Muscle layer of duodenum (tissue), 2 donors: ENCODE measurements around the gene PCK1.

Source experiments
- H3K27ac ChIP-seq: one replicate; pipeline ENCODE4 v1.7.0; 2013; ENCODE audit warnings: mild to moderate bottlenecking, low read length
- H3K27me3 ChIP-seq: one replicate; pipeline ENCODE4 v1.7.0; 2013; ENCODE audit warnings: low read depth, mild to moderate bottlenecking, control low read depth, low read length
- H3K36me3 ChIP-seq, 2 donors: one replicate each; pipeline ENCODE4 v1.7.0; 2013; ENCODE audit warnings: low read length in 2 of 2, control low read depth in 1 of 2, mild to moderate bottlenecking in 1 of 2; ENCODE audit not compliant: insufficient read depth in 2 of 2, control insufficient read depth in 1 of 2
- H3K4me1 ChIP-seq, 2 donors: one replicate each; pipeline ENCODE4 v1.7.0; 2013; ENCODE audit warnings: low read length in 2 of 2, mild to moderate bottlenecking in 2 of 2, control low read depth in 1 of 2, moderate library complexity in 1 of 2; ENCODE audit not compliant: insufficient read depth in 2 of 2, control insufficient read depth in 1 of 2
- H3K4me3 ChIP-seq, 2 donors: one replicate each; pipeline ENCODE4 v1.7.0; 2013; ENCODE audit warnings: low read length in 2 of 2, low read depth in 1 of 2, mild to moderate bottlenecking in 1 of 2
- H3K9me3 ChIP-seq, 2 donors: one replicate each; pipeline ENCODE4 v1.7.0; 2013; ENCODE audit warnings: low read length in 2 of 2, control low read depth in 1 of 2, mild to moderate bottlenecking in 1 of 2; ENCODE audit not compliant: control insufficient read depth in 1 of 2
- donor health status: healthy.

The PCK1 gene

DNA sequence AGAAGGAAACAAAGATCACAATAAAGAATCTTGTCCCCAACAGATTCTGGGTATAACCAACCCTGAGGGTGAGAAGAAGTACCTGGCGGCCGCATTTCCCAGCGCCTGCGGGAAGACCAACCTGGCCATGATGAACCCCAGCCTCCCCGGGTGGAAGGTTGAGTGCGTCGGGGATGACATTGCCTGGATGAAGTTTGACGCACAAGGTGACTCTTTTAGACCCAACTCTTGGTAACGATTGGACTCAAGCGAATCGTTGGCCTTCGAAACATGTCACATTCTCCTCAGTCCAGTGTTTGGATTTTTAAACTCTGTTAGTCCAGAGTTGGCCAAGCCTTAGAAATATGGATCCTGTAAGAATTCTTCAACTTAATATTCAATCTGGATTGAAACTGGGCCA is 2.6 kb downstream of the PCK1 start:
- Histone ChIP-seq H3K9me3 (no peaks in the 10 kb centered on the region), H3K27me3 (no peaks in the 10 kb centered on the region), H3K4me3 (no peak overlapping the region), H3K36me3 (no peaks in the 10 kb centered on the region), H3K27ac (no peak overlapping the region), H3K4me1 (no peaks in the 10 kb centered on the region)

DNA sequence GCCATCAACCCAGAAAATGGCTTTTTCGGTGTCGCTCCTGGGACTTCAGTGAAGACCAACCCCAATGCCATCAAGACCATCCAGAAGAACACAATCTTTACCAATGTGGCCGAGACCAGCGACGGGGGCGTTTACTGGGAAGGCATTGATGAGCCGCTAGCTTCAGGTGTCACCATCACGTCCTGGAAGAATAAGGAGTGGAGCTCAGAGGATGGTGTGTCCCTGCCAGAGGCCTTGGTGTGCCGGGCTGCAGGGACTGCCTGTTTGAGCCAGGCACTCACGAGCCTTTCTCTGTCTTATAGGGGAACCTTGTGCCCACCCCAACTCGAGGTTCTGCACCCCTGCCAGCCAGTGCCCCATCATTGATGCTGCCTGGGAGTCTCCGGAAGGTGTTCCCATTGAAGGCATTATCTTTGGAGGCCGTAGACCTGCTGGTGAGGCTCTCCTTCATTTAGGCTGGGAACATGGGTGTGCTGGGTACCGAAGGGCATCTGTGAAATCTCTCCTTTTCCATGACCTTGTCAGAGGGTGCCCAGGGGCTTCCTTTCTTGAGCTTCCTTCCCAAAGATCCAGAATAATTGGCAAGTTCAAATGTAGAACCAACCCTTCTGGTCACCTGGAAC is 3.4 kb downstream of the PCK1 start:
- H3K4me3 ChIP-seq = no peak overlapping the region
- H3K4me1 ChIP-seq = no peaks in the 10 kb centered on the region
- H3K9me3 ChIP-seq = no peaks in the 10 kb centered on the region
- no peaks in the 10 kb centered on the region for H3K36me3 ChIP-seq
- H3K27me3 ChIP-seq = no peaks in the 10 kb centered on the region
- no peak overlapping the region for H3K27ac ChIP-seq

DNA sequence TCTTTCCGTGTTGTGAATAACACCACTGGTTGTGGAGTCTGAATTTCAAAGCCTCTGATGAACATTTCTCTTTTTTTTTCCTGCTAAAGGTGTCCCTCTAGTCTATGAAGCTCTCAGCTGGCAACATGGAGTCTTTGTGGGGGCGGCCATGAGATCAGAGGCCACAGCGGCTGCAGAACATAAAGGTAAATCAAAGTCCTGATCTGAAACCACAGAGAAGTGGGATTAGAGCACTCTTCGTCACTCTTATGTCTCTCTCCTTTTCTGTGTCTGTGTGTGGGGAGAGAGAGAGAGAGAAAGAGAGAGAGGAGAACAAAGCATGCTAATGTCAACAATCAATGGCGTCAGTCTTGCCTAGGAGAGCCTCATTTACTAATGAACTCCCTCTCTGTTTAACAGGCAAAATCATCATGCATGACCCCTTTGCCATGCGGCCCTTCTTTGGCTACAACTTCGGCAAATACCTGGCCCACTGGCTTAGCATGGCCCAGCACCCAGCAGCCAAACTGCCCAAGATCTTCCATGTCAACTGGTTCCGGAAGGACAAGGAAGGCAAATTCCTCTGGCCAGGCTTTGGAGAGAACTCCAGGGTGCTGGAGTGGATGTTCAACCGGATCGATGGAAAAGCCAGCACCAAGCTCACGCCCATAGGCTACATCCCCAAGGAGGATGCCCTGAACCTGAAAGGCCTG is 4.2 kb downstream of the PCK1 start:
- no peak overlapping the region for H3K4me3 ChIP-seq
- H3K9me3 ChIP-seq = no peaks in the 10 kb centered on the region
- no peaks in the 10 kb centered on the region for H3K27me3 ChIP-seq
- no peak overlapping the region for H3K27ac ChIP-seq
- H3K36me3 ChIP-seq = no peaks in the 10 kb centered on the region
- no peaks in the 10 kb centered on the region for H3K4me1 ChIP-seq

DNA sequence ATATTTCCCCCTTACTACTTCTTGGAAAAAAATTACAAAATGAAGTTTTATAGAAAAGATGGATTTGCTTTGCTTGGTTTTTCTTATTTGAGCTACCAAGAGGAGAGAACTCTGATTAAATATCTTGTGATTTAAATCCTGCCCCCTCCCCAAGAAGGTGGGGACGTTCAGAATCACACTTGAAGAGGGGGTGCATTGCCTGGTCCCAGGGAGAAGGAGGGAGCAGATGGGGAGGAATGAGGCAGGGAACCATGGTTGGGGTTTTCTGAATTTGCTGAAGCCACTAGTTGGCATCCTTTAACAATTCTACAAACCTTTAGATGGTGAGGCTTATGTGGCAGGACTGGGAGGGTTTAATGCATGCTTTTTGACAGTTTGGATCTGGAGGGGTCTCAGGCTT is 5.5 kb downstream of the PCK1 start:
- Histone ChIP-seq H3K4me1 (no peaks in the 10 kb centered on the region), H3K36me3 (no peaks in the 10 kb centered on the region), H3K9me3 (no peaks in the 10 kb centered on the region), H3K27ac (no peak overlapping the region), H3K27me3 (no peaks in the 10 kb centered on the region), H3K4me3 (no peak overlapping the region)

DNA sequence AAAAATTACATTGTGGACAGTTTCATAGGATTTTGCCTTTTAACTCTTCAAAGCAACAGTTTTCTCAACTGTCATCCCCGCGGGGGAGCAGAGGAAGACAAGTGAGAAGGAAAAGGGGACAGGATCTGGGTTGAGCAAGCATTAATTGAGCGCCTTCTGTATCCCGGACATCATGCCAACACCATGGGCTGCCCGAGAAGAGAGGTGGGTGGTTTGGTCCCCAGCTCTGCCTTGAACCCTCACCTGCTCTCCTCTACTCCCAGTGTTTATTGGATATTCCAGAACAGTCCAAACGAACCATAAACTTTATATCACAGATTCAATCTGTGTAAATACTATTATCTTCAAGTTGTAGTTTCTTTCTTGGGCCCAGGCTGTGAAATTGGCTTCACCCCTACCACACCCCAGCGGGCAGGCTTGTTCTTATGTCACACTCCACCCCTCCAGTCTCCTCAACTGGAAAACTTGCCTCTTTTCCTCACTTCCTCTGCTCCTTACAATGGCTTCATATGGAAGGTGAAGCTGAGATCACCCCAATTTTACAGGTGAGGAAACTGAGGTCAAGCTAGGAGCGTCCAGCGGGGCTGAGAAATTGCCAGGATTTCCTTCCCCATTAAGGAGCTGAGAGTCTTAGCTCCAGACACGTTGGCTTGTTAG is 6.0 kb downstream of the PCK1 start:
- Histone ChIP-seq H3K9me3 (no peaks in the 10 kb centered on the region), H3K4me1 (no peaks in the 10 kb centered on the region), H3K36me3 (no peaks in the 10 kb centered on the region), H3K4me3 (no peak overlapping the region), H3K27me3 (no peaks in the 10 kb centered on the region), H3K27ac (no peak overlapping the region)

DNA sequence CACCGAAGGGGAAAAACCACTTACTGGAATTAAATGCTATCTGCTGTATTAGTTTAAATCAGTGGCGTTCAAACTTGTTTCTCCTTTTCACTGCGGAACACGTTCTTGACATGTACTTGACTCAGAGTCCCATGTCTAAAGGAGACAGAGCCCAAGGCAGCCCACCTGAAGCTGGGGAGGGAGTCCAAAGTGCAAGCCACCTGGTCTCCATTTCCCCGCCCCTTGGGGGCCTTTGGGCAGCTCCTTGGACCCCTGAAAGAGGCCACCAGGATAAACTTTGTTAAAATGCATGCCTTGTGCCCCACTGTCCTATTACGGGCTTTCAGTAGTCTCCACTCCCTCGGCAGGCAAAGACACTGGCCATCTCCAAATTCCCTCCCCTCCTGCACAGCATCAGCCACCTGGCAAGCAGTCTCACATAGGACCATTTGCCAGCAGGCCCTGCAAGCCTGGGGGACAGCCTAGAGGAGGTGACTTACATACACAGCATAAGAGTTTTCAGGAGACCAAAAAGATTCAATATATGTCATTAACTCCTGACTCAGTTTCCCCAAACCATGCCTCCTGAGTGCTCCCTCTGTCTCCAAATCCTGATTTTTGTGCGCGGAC is 6.7 kb downstream of the PCK1 start:
- H3K4me1 ChIP-seq = no peaks in the 10 kb centered on the region

DNA sequence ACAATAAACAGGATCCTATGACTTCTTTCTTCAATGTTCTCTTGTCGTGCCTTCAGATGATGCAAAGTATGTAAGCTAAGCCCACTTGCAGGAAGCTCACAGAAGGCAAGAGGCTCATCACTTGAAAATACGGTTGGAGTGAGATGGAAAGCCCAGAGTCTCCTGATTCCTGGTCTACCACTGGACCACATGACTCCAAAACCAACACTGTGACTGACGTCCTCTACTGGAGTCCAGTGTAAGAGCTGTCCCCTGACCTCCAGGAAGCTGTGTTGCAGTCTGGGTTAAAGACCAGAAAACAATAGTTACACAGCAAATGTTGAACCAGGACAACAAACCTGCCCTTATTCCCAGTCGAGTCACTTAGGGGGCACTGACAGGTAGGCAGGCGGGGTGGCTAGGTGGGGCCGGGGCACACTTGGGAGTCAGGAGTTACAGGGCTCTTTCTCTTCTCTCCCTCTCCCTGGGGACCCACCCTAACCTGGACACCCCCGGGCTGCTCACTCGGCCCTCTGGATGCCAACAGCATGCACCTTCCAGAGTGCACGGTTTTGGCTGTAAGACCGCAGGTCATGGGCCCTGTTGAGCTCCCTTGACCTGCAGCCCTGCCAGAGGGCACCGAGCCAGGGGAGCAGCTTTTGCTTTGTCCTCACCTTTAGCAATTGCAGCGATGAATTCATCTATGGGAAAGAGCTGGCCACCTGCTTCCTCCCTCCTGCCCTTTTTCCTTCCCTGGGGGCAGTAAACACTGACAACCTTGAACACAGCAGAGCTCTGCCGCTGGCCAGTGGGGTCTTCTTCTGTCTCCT is 7.4 kb downstream of the PCK1 start:
- no peaks in the 10 kb centered on the region for H3K4me1 ChIP-seq
- H3K4me3 ChIP-seq = no peak overlapping the region
- no peaks in the 10 kb centered on the region for H3K27me3 ChIP-seq
- no peaks in the 10 kb centered on the region for H3K36me3 ChIP-seq
- H3K27ac ChIP-seq = no peak overlapping the region
- H3K9me3 ChIP-seq = no peaks in the 10 kb centered on the region

More for the DNA sequence above, 6.7 kb downstream of the PCK1 start:
- no peak overlapping the region for H3K27ac ChIP-seq
- no peaks in the 10 kb centered on the region for H3K9me3 ChIP-seq
- no peak overlapping the region for H3K4me3 ChIP-seq
- H3K27me3 ChIP-seq = no peaks in the 10 kb centered on the region
- no peaks in the 10 kb centered on the region for H3K36me3 ChIP-seq

DNA sequence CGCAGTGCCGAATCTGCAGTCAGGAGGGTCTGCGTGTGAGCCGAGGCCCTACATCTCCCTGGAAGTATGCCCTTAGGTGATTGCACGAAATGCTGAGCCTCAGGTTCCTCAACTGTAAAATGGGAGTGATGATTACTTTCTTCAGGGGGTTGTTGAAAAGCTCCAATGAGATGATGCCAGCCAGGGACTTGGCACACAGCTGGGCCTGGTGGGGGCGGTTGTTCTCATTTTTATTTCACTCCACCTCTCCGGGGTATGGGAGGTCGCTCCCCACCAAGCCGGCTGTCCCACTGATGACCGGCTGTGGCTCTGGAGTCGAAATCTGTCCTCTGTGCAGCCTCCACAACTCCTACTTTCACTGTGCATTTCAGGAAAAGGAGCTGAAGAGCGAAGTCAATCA is 8.1 kb downstream of the PCK1 start:
- H3K9me3 ChIP-seq = no peaks in the 10 kb centered on the region
- H3K36me3 ChIP-seq = no peaks in the 10 kb centered on the region
- H3K4me3 ChIP-seq = no peak overlapping the region
- no peaks in the 10 kb centered on the region for H3K27me3 ChIP-seq
- no peak overlapping the region for H3K27ac ChIP-seq
- no peaks in the 10 kb centered on the region for H3K4me1 ChIP-seq

DNA sequence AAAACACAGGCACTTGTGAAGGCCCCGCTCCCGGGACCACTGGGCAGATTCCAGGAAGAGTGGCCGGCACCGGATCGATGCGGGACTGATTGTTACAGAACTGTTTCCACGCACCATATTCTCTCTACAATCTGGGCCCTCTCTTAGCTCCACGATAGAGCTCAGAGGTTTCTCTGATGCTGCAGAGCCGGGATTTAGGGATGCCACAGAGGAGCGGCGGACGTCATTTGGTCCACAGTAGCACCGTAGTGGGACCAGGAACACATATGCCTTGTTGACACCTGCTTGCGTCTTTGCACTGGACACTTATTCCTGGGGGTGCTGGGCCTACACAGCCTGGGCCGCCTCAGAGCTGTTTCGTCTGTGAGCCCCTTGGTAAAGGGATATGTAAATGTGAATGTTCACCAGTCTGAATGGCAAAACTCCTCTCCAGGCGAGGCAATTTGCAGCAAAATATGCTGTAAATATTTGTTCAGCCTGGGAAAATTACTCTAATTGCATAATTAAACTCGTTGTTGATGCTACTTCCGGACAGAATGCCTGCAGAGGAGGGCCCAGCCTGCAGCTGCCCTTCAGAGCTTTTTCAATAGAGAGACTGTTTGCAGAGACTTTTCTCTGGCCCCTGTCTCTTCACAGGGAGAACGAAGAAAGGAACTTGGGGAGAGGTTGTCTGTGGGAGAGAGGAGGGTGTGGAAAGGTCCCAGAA is 9.4 kb downstream of the PCK1 start:
- Histone ChIP-seq H3K9me3 (no peaks in the 10 kb centered on the region), H3K4me3 (no peak overlapping the region), H3K4me1 (no peaks in the 10 kb centered on the region), H3K27me3 (no peaks in the 10 kb centered on the region), H3K36me3 (no peaks in the 10 kb centered on the region), H3K27ac (no peak overlapping the region)

DNA sequence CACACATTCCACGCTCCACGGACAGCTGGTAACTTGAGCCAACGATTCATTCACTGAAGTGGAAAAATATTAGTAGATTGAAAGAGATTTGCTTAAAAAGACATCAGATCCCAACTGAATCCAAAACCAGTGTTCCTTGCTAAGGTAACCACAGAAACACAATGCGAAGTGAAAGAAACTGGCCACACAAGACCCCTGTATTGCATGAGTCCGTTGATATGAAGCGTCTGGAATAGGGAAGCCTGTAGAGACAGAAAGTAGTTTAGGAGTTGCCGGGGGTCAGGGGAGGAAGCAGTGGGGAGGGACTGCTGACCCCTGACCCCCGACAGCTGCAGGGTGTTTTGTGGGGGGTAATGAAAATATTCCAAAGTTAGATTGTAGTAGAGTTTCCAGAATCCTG is 10.0 kb downstream of the PCK1 start:
- Histone ChIP-seq H3K4me1 (no peaks in the 10 kb centered on the region), H3K9me3 (no peaks in the 10 kb centered on the region), H3K36me3 (no peaks in the 10 kb centered on the region), H3K27ac (no peak overlapping the region), H3K27me3 (no peaks in the 10 kb centered on the region), H3K4me3 (no peak overlapping the region)
